Liver (tissue), 9 donors: ENCODE measurements around the gene VWA5B2. TPM values are rescaled to one million over a fixed set of nuclear protein-coding genes. Genes with fewer than 3 reads are reported as not detected.
A peak's percentile ranks its signal among the peaks of the same experiment; 100 is the strongest.

Experiments
- DNase-seq: peaks from one replicate; pipeline ENCODE4 v3.0.0-alpha.2; 2017; ENCODE audit warnings: low spot score
- H3K27ac ChIP-seq, 2 donors: one replicate each; pipeline ENCODE4 v1.7.0; 2013; ENCODE audit warnings: inconsistent platforms in 2 of 2, low read length in 2 of 2, control low read depth in 1 of 2, low read depth in 1 of 2, mild to moderate bottlenecking in 1 of 2
- H3K27me3 ChIP-seq, 4 donors: one replicate each; pipeline versions ENCODE4 v1.6.1 to v1.7.0; 2013; ENCODE audit warnings: low read length in 3 of 4, inconsistent platforms in 1 of 4, mild to moderate bottlenecking in 1 of 4, moderate library complexity in 1 of 4; ENCODE audit not compliant: control insufficient read depth in 4 of 4, insufficient read depth in 4 of 4
- H3K36me3 ChIP-seq, 4 donors: one replicate each; pipeline versions ENCODE4 v1.6.1 to v1.7.0; 2013; ENCODE audit warnings: low read length in 3 of 4, mild to moderate bottlenecking in 3 of 4, low read depth in 1 of 4, moderate library complexity in 1 of 4; ENCODE audit not compliant: control insufficient read depth in 4 of 4, insufficient read depth in 3 of 4
- H3K4me1 ChIP-seq, 4 donors: one replicate each; pipeline versions ENCODE4 v1.6.1 to v1.7.0; 2013; ENCODE audit warnings: low read length in 3 of 4, mild to moderate bottlenecking in 3 of 4, moderate library complexity in 1 of 4; ENCODE audit not compliant: control insufficient read depth in 4 of 4, insufficient read depth in 4 of 4
- H3K4me3 ChIP-seq, 3 donors: one replicate each; pipeline versions ENCODE4 v1.6.1 to v1.7.0; 2013; ENCODE audit warnings: low read length in 3 of 3, control low read depth in 1 of 3, low read depth in 1 of 3, mild to moderate bottlenecking in 1 of 3
- H3K9ac ChIP-seq, 2 donors: one replicate each; pipeline ENCODE4 v1.7.0; 2013; ENCODE audit warnings: low read length in 2 of 2, mild to moderate bottlenecking in 2 of 2, moderate library complexity in 2 of 2, control low read depth in 1 of 2, low read depth in 1 of 2
- H3K9me3 ChIP-seq, 4 donors: one replicate each; pipeline versions ENCODE4 v1.6.1 to v1.7.0; 2013; ENCODE audit warnings: low read length in 3 of 4; ENCODE audit not compliant: control insufficient read depth in 4 of 4
- CTCF ChIP-seq: fragments of 150-350 bp; IDR thresholded peaks from 2 replicates; pipeline ENCODE4 v1.5.1; 2017; ENCODE audit warnings: improper control_type of control experiment, low read depth, low read length; ENCODE audit not compliant: missing input control
- EGR1 ChIP-seq, 2 donors: IDR thresholded peaks; 2 replicates each; pipeline ENCODE4 v1.6.1; 2016 to 2018; ENCODE audit warnings: antibody characterized with exemption in 2 of 2, low read depth in 2 of 2
- FOXA1 ChIP-seq: IDR thresholded peaks from 2 replicates; pipeline ENCODE4 v1.6.1; 2016; ENCODE audit warnings: antibody characterized with exemption
- GABPA ChIP-seq, 2 donors: IDR thresholded peaks in 1 of 2; conservative IDR thresholded peaks in 1 of 2; 2 replicates each; pipeline ENCODE4 v1.6.1; 2016; ENCODE audit warnings: antibody characterized with exemption in 2 of 2, mild to moderate bottlenecking in 1 of 2, moderate library complexity in 1 of 2
- HNF4A ChIP-seq, 2 donors: conservative IDR thresholded peaks; 2 replicates each; pipeline ENCODE4 v1.6.1; 2016; ENCODE audit warnings: antibody characterized with exemption in 2 of 2, mild to moderate bottlenecking in 2 of 2
- HNF4G ChIP-seq: IDR thresholded peaks from 2 replicates; pipeline ENCODE4 v1.6.1; 2016; ENCODE audit warnings: antibody characterized with exemption
- JUND ChIP-seq, 2 donors: IDR thresholded peaks; 2 replicates each; pipeline ENCODE4 v1.6.1; 2016; ENCODE audit warnings: antibody characterized with exemption in 2 of 2
- NR2F2 ChIP-seq: IDR thresholded peaks from 2 replicates; pipeline ENCODE4 v1.6.1; 2016; ENCODE audit warnings: antibody characterized with exemption
- RAD21 ChIP-seq, 2 donors: IDR thresholded peaks; 2 replicates each; pipeline ENCODE4 v1.6.1; 2016; ENCODE audit warnings: antibody characterized with exemption in 2 of 2, mild to moderate bottlenecking in 2 of 2
- REST ChIP-seq: IDR thresholded peaks from 2 replicates; pipeline ENCODE4 v1.6.1; 2016; ENCODE audit warnings: antibody characterized with exemption, mild to moderate bottlenecking
- RXRA ChIP-seq, 2 donors: IDR thresholded peaks; 2 replicates each; pipeline ENCODE4 v1.6.1; 2017 to 2018; ENCODE audit warnings: antibody characterized with exemption in 2 of 2, mild to moderate bottlenecking in 1 of 2
- SP1 ChIP-seq: IDR thresholded peaks from 2 replicates; pipeline ENCODE4 v1.6.1; 2018; ENCODE audit warnings: antibody characterized with exemption, mild to moderate bottlenecking
- TAF1 ChIP-seq: conservative IDR thresholded peaks from 2 replicates; pipeline ENCODE4 v1.6.1; 2016; ENCODE audit warnings: antibody characterized with exemption, mild to moderate bottlenecking
- YY1 ChIP-seq: IDR thresholded peaks from 2 replicates; pipeline ENCODE4 v1.6.1; 2016; ENCODE audit warnings: antibody characterized with exemption, mild to moderate bottlenecking
- WGBS: extraction: QIAGEN DNeasy Blood & Tissue Kit; methylation state at CpG from one replicate; pipeline ENCODE4 v1.1.7; 2013; 5-methylcytosine and 5-hydroxymethylcytosine counted together
- polyA plus RNA-seq, 2 donors: library from polyadenylated mRNA; stranded (reverse) in 1 of 2; unstranded in 1 of 2; fragments of 200-250 nt in 1 of 2; fragments of >200 nt in 1 of 2; fragmentation: Nextera tagmentation in 1 of 2; extraction: Ambion mirVana in 1 of 2; gene quantifications; one replicate each; pipeline versions ENCODE4 v1.2.1 to v1.2.3, GENCODE V29; 2013 to 2015
- total RNA-seq, 2 donors: library from RNA; depleted of rRNA; stranded (reverse); fragments of >200 nt; gene quantifications; one replicate each; pipeline ENCODE4 v1.2.3, GENCODE V29; 2014
- TF ChIP-seq, protein P1 (sequence below): IDR thresholded peaks from 2 replicates; pipeline ENCODE4 v1.6.1; 2016; ENCODE audit warnings: antibody characterized with exemption
- donor health status: healthy.
- donor health status: healthy.
- donor health status: healthy.
- donor health status: healthy.
- donor health status: healthy.

VWA5B2 gene
- total and polyA plus RNA-seq, 4 donors = under 0.01 to 0.14 (median 0.08) TPM; not detected in 1

GRCh38 chr3:184239708-184240107 lies 10.3 kb downstream of the VWA5B2 start:
- no peak for DNase-seq
- peaks cover 2 to 22% (median 13%) of the 10 kb centered on the region in 4 donors for H3K36me3 ChIP-seq
- no peak for TF ChIP-seq GABPA (IDR thresholded peaks at IDR 0.05 in 1 of 2, conservative IDR thresholded peaks at IDR 0.05 in 1 of 2)
- no peak for TF ChIP-seq JUND (IDR thresholded peaks at IDR 0.05)
- no peak for TF ChIP-seq RAD21 (IDR thresholded peaks at IDR 0.05)
- TF ChIP-seq FOXA1 = no peak
- no peak for TF ChIP-seq RXRA (IDR thresholded peaks at IDR 0.05)
- no peak for TF ChIP-seq CTCF
- no peak for TF ChIP-seq EGR1 (IDR thresholded peaks at IDR 0.05; ENCODE audit: low read depth in 2 of 2)
- TF ChIP-seq HNF4A (conservative IDR thresholded peaks at IDR 0.05) = no peak

GRCh38 chr3:184240384-184241140 lies 11.2 kb downstream of the VWA5B2 start:
- peaks cover 5 to 30% (median 20%) of the 10 kb centered on the region in 4 donors for H3K36me3 ChIP-seq
- no peak overlapping the region for H3K9ac ChIP-seq
- TF ChIP-seq RXRA (IDR thresholded peaks at IDR 0.05) (no peak), REST (peak; percentile 98)
- H3K27ac ChIP-seq = no peak overlapping the region
- no peak overlapping the region for H3K4me3 ChIP-seq
- no peak for DNase-seq
- no peaks in the 10 kb centered on the region for H3K9me3 ChIP-seq
- 78% methylated on average over 4 of the region's 4 CpGs for WGBS
- no peaks in the 10 kb centered on the region for H3K27me3 ChIP-seq
- peaks cover 9 to 19% (median 15%) of the 10 kb centered on the region in 4 donors for H3K4me1 ChIP-seq

More at GRCh38 chr3:184239708-184240107, 10.3 kb downstream of the VWA5B2 start:
- Histone ChIP-seq H3K4me3 (no peak overlapping the region), H3K9me3 (no peaks in the 10 kb centered on the region), H3K27me3 (no peaks in the 10 kb centered on the region), H3K4me1 (peaks cover 9 to 19% (median 15%) of the 10 kb centered on the region in 4 donors), H3K27ac (no peak overlapping the region), H3K9ac (no peak overlapping the region)
- 85% methylated on average over 7 of the region's 7 CpGs for WGBS

DNA sequence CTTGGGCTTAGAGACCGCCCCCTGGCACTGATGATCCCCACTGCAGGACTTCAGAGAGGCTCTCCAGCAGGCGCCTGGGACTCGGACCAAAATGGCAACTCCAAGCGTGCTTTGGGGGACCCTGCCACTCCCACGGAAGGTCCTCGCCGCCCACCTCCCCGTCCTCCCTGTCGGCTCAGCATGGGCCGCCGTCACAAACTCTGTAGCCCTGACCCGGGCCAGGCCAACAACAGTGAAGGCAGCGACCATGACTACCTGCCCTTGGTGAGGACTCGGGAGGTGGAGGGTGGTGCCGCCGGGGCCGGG lies 11.7 kb downstream of the VWA5B2 start:
- H3K27ac ChIP-seq = no peak overlapping the region
- H3K9me3 ChIP-seq = no peaks in the 10 kb centered on the region
- H3K27me3 ChIP-seq = no peaks in the 10 kb centered on the region
- 39% methylated on average over 17 of the region's 17 CpGs for WGBS
- H3K4me3 ChIP-seq = no peak overlapping the region
- DNase-seq = no peak
- H3K4me1 ChIP-seq = peaks cover 9 to 19% (median 15%) of the 10 kb centered on the region in 4 donors
- peaks cover 5 to 32% (median 20%) of the 10 kb centered on the region in 4 donors for H3K36me3 ChIP-seq
- no peak overlapping the region for H3K9ac ChIP-seq
- TF ChIP-seq JUND (IDR thresholded peaks at IDR 0.05) (no peak), TAF1 (no peak), GABPA (IDR thresholded peaks at IDR 0.05 in 1 of 2, conservative IDR thresholded peaks at IDR 0.05 in 1 of 2) (no peak), REST (no peak), NR2F2 (no peak), CTCF (no peak), RXRA (IDR thresholded peaks at IDR 0.05) (no peak), YY1 (no peak), FOXA1 (no peak), HNF4G (no peak), SP1 (no peak)
- TF ChIP-seq, protein P1, sequence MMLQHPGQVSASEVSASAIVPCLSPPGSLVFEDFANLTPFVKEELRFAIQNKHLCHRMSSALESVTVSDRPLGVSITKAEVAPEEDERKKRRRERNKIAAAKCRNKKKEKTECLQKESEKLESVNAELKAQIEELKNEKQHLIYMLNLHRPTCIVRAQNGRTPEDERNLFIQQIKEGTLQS = no peak
